ENCODE data around the gene FUOM.

GRCh38 chr10:133307776-133308420, 49.9 kb downstream of the FUOM start:
- peak in 1 of 4 donors; percentile 17 for TF ChIP-seq POLR2A (IDR thresholded peaks at IDR 0.05)
- TF ChIP-seq CTCF (IDR thresholded peaks at IDR 0.05) = peak; percentile 50 to 83 (median 70)
